Mesothelial cell of epicardium (in vitro differentiated cells): Measurements from ENCODE around the gene PLPPR3. TPM values are rescaled to one million over a fixed set of nuclear protein-coding genes. Genes with fewer than 3 reads are reported as not detected.

Experiments
- DNase-seq, 2 experiments: peaks; one replicate each; pipeline ENCODE4 v3.0.0; 2021; ENCODE audit warnings: low spot score in 2 of 2; ENCODE audit not compliant: unreplicated experiment in 2 of 2
- H3K27ac Mint-ChIP-seq: 2 replicates; pipeline ENCODE4 v1.8.0; 2021; ENCODE audit warnings: mixed read lengths
- H3K27me3 Mint-ChIP-seq: 2 replicates; pipeline ENCODE4 v1.8.0; 2021; ENCODE audit warnings: low read depth, mixed read lengths
- H3K36me3 Mint-ChIP-seq: 2 replicates; pipeline ENCODE4 v1.8.0; 2021; ENCODE audit warnings: mixed read lengths
- H3K4me1 Mint-ChIP-seq: 2 replicates; pipeline ENCODE4 v1.8.0; 2021; ENCODE audit warnings: mixed read lengths
- H3K4me3 Mint-ChIP-seq: 2 replicates; pipeline ENCODE4 v1.8.0; 2021; ENCODE audit warnings: mild to moderate bottlenecking, moderate library complexity, mixed read lengths
- H3K9me3 Mint-ChIP-seq: 2 replicates; pipeline ENCODE4 v1.8.0; 2021; ENCODE audit warnings: mixed read lengths
- total RNA-seq: library from RNA; stranded (reverse); gene quantifications from 3 replicates; pipeline ENCODE4 v1.2.1, GENCODE V29; 2021
- TF ChIP-seq, protein P1 (sequence below): fragments of 200-600 bp; sonication (generic); IDR thresholded peaks from one replicate; pipeline ENCODE4 v1.5.0; 2021; ENCODE audit warnings: antibody characterized with exemption; ENCODE audit not compliant: unreplicated experiment

Gene PLPPR3
- total RNA-seq, 1 donor from 2014 or later, result 152 TPM

DNA sequence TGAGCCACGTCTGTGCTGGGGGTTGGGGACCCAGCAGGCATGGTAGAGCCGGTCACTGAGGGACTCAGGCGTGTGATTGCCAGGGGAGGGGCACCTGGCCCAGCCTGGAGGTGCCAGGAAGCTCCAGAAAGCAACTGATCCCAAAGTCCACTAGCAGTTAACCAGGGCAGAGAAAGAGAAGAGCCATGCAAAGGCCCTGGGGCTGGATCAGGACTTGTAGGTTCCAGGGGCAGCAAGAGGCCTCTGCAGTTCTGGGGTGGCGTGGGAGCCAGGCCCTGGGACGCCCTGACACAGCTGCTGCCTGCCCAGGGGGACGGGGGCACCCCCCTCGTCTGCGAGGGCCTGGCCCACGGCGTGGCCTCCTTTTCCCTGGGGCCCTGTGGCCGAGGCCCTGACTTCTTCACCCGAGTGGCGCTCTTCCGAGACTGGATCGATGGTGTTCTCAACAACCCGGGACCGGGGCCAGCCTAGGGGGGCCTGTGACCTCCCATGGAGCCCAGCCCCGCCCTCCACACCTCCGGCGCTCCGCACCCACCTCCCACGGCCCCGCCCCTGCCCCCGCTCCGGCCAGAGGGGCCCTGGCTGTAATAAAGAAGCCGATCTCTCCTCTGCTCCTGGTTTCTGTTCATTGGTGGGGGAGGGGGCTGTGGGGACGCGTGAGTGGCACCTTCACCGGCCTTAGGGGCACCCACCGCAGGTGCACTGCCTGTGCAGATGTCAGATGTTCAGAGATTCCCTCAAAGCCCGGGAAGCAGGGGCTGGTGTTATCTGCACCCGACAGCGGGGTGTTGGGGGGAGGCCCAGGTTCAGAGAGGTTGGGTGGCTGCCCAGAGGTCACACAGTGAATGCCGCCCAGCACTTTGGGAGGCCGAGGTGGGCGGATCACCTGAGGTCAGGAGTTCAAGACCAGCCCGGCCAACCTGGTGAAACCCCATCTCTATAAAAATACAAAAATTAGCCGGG is 9.9 kb upstream of the PLPPR3 start:
- Mint-ChIP-seq H3K27me3 (no peaks in the 10 kb centered on the region), H3K4me3 (no peak overlapping the region), H3K36me3 (no peaks in the 10 kb centered on the region), H3K9me3 (no peaks in the 10 kb centered on the region), H3K4me1 (no peaks in the 10 kb centered on the region), H3K27ac (no peak overlapping the region)
- TF ChIP-seq, protein P1, sequence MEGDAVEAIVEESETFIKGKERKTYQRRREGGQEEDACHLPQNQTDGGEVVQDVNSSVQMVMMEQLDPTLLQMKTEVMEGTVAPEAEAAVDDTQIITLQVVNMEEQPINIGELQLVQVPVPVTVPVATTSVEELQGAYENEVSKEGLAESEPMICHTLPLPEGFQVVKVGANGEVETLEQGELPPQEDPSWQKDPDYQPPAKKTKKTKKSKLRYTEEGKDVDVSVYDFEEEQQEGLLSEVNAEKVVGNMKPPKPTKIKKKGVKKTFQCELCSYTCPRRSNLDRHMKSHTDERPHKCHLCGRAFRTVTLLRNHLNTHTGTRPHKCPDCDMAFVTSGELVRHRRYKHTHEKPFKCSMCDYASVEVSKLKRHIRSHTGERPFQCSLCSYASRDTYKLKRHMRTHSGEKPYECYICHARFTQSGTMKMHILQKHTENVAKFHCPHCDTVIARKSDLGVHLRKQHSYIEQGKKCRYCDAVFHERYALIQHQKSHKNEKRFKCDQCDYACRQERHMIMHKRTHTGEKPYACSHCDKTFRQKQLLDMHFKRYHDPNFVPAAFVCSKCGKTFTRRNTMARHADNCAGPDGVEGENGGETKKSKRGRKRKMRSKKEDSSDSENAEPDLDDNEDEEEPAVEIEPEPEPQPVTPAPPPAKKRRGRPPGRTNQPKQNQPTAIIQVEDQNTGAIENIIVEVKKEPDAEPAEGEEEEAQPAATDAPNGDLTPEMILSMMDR, result no peak
- DNase-seq, result no peak

DNA sequence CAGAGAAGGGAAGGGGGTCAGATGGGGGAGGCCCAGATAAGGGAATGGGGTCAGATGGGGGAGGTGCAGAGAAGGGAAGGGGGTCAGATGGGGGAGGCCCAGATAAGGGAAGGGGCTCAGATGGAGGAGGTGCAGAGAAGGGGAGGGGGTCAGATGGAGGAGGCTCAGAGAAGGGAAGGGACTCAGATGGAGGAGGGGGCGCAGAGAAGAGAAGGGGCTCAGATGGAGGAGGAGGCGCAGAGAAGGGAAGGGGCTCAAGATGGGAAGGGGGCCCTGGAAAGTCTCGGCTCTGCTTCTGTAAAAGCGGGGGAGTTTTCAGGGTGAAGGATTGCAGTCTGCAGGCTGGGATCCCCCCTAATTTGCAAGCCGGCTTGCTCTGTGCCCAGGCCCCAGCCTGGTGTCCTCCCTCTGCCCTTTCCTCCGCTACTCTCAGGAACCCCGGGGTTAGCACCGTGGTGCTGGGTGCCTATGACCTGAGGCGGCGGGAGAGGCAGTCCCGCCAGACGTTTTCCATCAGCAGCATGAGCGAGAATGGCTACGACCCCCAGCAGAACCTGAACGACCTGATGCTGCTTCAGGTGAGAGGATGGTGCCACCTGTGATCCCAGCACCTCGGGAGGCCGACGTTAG is 7.5 kb upstream of the PLPPR3 start:
- H3K36me3 Mint-ChIP-seq, result no peaks in the 10 kb centered on the region
- no peaks in the 10 kb centered on the region for H3K4me1 Mint-ChIP-seq
- no peak overlapping the region for H3K27ac Mint-ChIP-seq
- no peaks in the 10 kb centered on the region for H3K9me3 Mint-ChIP-seq
- H3K4me3 Mint-ChIP-seq, result no peak overlapping the region
- no peak for DNase-seq
- no peaks in the 10 kb centered on the region for H3K27me3 Mint-ChIP-seq
- TF ChIP-seq, protein P1, result no peak

DNA sequence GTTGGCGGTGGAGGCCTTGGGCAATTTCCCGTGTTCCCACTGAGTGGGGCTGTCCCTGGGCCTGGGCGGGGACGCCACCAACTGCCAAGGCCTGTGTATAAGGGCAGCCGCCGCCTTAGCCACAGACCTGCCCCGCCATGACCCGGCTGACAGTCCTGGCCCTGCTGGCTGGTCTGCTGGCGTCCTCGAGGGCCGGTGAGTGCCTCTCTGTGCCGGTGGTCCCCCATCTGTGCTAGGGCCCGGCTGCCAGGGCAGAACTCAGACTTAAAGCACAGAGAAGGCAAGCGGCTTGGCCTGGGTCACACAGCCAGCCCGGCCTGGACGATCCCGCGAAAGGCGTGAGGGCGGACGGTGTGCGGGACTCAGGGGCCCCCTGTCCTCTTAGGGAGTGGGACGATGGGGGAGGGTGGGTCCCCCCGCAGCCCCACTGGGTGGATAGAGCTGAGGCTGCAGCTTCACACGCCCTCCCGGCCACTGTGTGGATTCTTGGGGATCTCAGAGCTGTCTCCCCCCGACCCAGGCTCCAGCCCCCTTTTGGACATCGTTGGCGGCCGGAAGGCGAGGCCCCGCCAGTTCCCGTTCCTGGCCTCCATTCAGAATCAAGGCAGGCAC is 6.1 kb upstream of the PLPPR3 start, which contains the start of gene AZU1:
Gene AZU1 (plus strand): TSS at position 128 of the 612 bp plus-strand sequence. CDS start 10 bp downstream, at position 138.
- no peaks in the 10 kb centered on the region for H3K9me3 Mint-ChIP-seq
- H3K4me3 Mint-ChIP-seq, result no peak within 1 kb of the TSS
- no peaks in the 10 kb centered on the region for H3K36me3 Mint-ChIP-seq
- peaks cover 6% of the 10 kb centered on the region for H3K4me1 Mint-ChIP-seq
- H3K27me3 Mint-ChIP-seq, result no peaks in the 10 kb centered on the region
- TF ChIP-seq, protein P1, result no peak
- no peak within 1 kb of the TSS for H3K27ac Mint-ChIP-seq
- no peak for DNase-seq

DNA sequence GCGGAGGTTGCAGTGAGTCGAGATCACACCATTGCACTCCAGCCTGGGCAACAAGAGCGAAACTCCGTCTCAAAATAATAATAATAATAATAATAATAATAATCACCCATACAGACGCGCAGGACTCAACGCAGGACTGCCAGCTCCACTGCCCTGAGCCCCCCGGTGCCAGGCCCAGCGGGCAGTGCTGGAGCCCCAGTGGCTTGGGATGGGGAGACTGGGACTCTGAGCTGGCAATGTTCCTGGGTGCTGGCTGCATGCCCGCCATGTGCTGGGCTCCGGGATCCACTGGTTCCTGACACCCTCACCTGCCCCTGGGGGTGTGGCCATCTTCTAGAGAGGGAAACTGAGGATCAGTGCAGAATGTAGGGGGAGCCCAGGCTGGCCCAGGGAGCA is 5.6 kb upstream of the PLPPR3 start:
- H3K4me1 Mint-ChIP-seq, result peaks cover 6% of the 10 kb centered on the region
- no peaks in the 10 kb centered on the region for H3K27me3 Mint-ChIP-seq
- DNase-seq, result no peak
- no peaks in the 10 kb centered on the region for H3K36me3 Mint-ChIP-seq
- H3K27ac Mint-ChIP-seq, result no peak overlapping the region
- TF ChIP-seq, protein P1, result no peak
- H3K9me3 Mint-ChIP-seq, result no peaks in the 10 kb centered on the region
- no peak overlapping the region for H3K4me3 Mint-ChIP-seq

DNA sequence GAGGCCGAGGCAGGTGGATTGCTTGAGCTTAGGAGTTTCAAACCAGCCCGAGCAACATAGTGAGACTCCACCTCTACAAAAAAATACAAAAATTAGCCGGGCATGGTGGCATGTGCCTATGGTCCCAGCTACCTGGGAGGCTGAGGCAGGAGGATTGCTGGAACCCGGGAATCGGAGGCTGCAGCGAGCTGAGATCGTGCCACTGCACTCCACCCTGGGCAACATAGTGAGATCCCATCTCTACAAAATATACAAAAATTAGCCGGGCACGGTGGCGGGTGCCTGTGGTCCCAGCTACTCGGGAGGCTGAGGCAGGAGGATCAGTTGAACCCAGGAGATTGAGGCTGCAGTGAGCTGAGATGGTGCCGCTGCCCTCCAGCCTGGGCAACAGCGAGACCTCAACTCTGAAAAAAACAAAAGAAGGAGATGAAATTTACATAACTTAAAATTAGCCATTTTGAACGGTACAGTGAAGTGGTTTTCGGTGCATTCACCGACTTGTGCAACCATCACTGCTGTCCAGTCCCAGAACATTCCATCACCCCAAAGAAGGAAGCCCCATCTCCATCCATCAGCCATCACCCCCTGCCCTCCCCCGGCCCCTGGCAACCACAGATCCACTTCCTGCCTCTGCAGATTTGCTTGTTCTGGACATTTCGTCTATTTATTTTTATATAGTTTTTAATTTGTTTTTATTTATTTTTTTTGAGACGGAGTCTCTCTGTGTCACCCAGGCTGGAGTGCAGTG is 4.3 kb upstream of the PLPPR3 start:
- no peak overlapping the region for H3K4me3 Mint-ChIP-seq
- no peak overlapping the region for H3K27ac Mint-ChIP-seq
- peaks cover 6% of the 10 kb centered on the region for H3K4me1 Mint-ChIP-seq

More for the DNA sequence above, 4.3 kb upstream of the PLPPR3 start:
- H3K27me3 Mint-ChIP-seq, result no peaks in the 10 kb centered on the region
- TF ChIP-seq, protein P1, result no peak
- DNase-seq, result no peak
- no peaks in the 10 kb centered on the region for H3K36me3 Mint-ChIP-seq
- no peaks in the 10 kb centered on the region for H3K9me3 Mint-ChIP-seq
